ENCODE measurements around the gene CEMP1. TPM values are rescaled to one million over a fixed set of nuclear protein-coding genes. Genes with fewer than 3 reads are reported as not detected.
"Not testable (repeated sequence)": the region's sequence is repeated elsewhere in the genome, so short reads cannot be mapped to it uniquely, and the experiment has no call there.

CEMP1 gene
- total RNA-seq: 1.4 TPM
- long read RNA-seq: 0 reads

GRCh38 chr16:2531371-2531695, at the start of gene CEMP1:
CEMP1 (minus strand) TSS chr16:2531408; CDS start chr16:2531073, 335 bp downstream.
- ATAC-seq: peak in 1 of 2 donors; percentile 0
- peaks cover 24% of the 10 kb centered on the region for H3K4me1 ChIP-seq
- H3K36me3 ChIP-seq: peaks cover 35% of the 10 kb centered on the region
- TF ChIP-seq CTCF (IDR thresholded peaks at IDR 0.05): no peak
- DNase-seq: no peak
- no peaks in the 10 kb centered on the region for H3K9me3 ChIP-seq
- H3K27ac ChIP-seq: peak within 1 kb of the TSS; percentile 98
- H3K27me3 ChIP-seq (ENCODE audit: low read depth): no peaks in the 10 kb centered on the region
- intact Hi-C loops (cut with DNase I): no loop called here
- H3K4me3 ChIP-seq: peak within 1 kb of the TSS; percentile 69

GRCh38 chr16:2580818-2581217, 49.6 kb upstream of the CEMP1 start:
- H3K4me3 ChIP-seq; ATAC-seq; DNase-seq; intact Hi-C loops (cut with DNase I); H3K9me3 ChIP-seq; H3K27ac ChIP-seq; H3K27me3 ChIP-seq (ENCODE audit: low read depth); H3K4me1 ChIP-seq: not testable (repeated sequence)
- H3K36me3 ChIP-seq: peaks cover 12% of the 10 kb centered on the region

- ATAC-seq: peak; percentile 54 to 59
- H3K36me3 ChIP-seq; intact Hi-C loops (cut with DNase I); H3K27me3 ChIP-seq (ENCODE audit: low read depth); H3K9me3 ChIP-seq; H3K27ac ChIP-seq; H3K4me1 ChIP-seq; H3K4me3 ChIP-seq: not testable (repeated sequence)
- peak; percentile 49 for DNase-seq
These were observed 48.9 kb upstream of the CEMP1 start for GRCh38 chr16:2580143-2580542.

GRCh38 chr16:2578905-2579304, 47.7 kb upstream of the CEMP1 start:
- intact Hi-C loops (cut with DNase I); H3K4me1 ChIP-seq; ATAC-seq; DNase-seq; H3K27ac ChIP-seq; H3K27me3 ChIP-seq (ENCODE audit: low read depth); H3K4me3 ChIP-seq; H3K36me3 ChIP-seq; H3K9me3 ChIP-seq: not testable (repeated sequence)

- DNase-seq: peak; percentile 14
- H3K4me1 ChIP-seq; H3K9me3 ChIP-seq; H3K27ac ChIP-seq; intact Hi-C loops (cut with DNase I); H3K36me3 ChIP-seq; ATAC-seq; H3K27me3 ChIP-seq (ENCODE audit: low read depth); H3K4me3 ChIP-seq: not testable (repeated sequence)
These were observed 45.8 kb upstream of the CEMP1 start for GRCh38 chr16:2577044-2577443.

- H3K9me3 ChIP-seq; H3K4me1 ChIP-seq; intact Hi-C loops (cut with DNase I); ATAC-seq; H3K36me3 ChIP-seq; H3K27ac ChIP-seq; H3K27me3 ChIP-seq (ENCODE audit: low read depth); H3K4me3 ChIP-seq; DNase-seq: not testable (repeated sequence)
These were observed 44.6 kb upstream of the CEMP1 start for GRCh38 chr16:2575839-2576238.

GRCh38 chr16:2572704-2573103, 41.5 kb upstream of the CEMP1 start:
- H3K9me3 ChIP-seq; H3K4me3 ChIP-seq; intact Hi-C loops (cut with DNase I); H3K27ac ChIP-seq; DNase-seq; H3K27me3 ChIP-seq (ENCODE audit: low read depth); ATAC-seq; H3K4me1 ChIP-seq; H3K36me3 ChIP-seq: not testable (repeated sequence)

GRCh38 chr16:2568573-2568972, 37.4 kb upstream of the CEMP1 start:
- peak; percentile 66 to 74 for ATAC-seq
- H3K36me3 ChIP-seq; DNase-seq; H3K27ac ChIP-seq; H3K4me1 ChIP-seq; H3K9me3 ChIP-seq; intact Hi-C loops (cut with DNase I); H3K27me3 ChIP-seq (ENCODE audit: low read depth); H3K4me3 ChIP-seq: not testable (repeated sequence)

GRCh38 chr16:2567506-2567905, 36.3 kb upstream of the CEMP1 start:
- H3K36me3 ChIP-seq; H3K9me3 ChIP-seq; H3K27me3 ChIP-seq (ENCODE audit: low read depth); DNase-seq; ATAC-seq; H3K27ac ChIP-seq; intact Hi-C loops (cut with DNase I); H3K4me3 ChIP-seq; H3K4me1 ChIP-seq: not testable (repeated sequence)

GRCh38 chr16:2560798-2561133, 29.6 kb upstream of the CEMP1 start:
- intact Hi-C loops (cut with DNase I); H3K36me3 ChIP-seq; H3K4me1 ChIP-seq; H3K9me3 ChIP-seq; H3K4me3 ChIP-seq; H3K27ac ChIP-seq; H3K27me3 ChIP-seq (ENCODE audit: low read depth): not testable (repeated sequence)
- peak; percentile 93 to 94 for ATAC-seq
- TF ChIP-seq CTCF (IDR thresholded peaks at IDR 0.05): peak; percentile 46
- peak; percentile 82 for DNase-seq

GRCh38 chr16:2560131-2560797, 29.1 kb upstream of the CEMP1 start:
- H3K36me3 ChIP-seq; H3K27me3 ChIP-seq (ENCODE audit: low read depth); intact Hi-C loops (cut with DNase I); DNase-seq; H3K4me1 ChIP-seq; H3K4me3 ChIP-seq; H3K27ac ChIP-seq; H3K9me3 ChIP-seq: not testable (repeated sequence)
- ATAC-seq: peak; percentile 63 to 77

GRCh38 chr16:2557150-2557549, 25.9 kb upstream of the CEMP1 start:
- H3K4me1 ChIP-seq; H3K27ac ChIP-seq; H3K4me3 ChIP-seq; H3K9me3 ChIP-seq; H3K27me3 ChIP-seq (ENCODE audit: low read depth); ATAC-seq; H3K36me3 ChIP-seq; intact Hi-C loops (cut with DNase I); DNase-seq: not testable (repeated sequence)
